PC-9 (cell line): Measurements from ENCODE around the gene C3orf70. TPM values are rescaled to one million over a fixed set of nuclear protein-coding genes. Genes with fewer than 3 reads are reported as not detected.

Experiments
- BruUV-seq: library from RNA; stranded (reverse); fragments of 400-500 nt; replicated peaks from 2 replicates; lab custom pipeline; 2021; lab: Mats Ljungman, UMichigan
- CTCF ChIA-PET: fragments of 300-600 bp; sonication (Branson Sonifier 250); formaldehyde crosslinking; loops from one replicate; lab custom pipeline; 2022; ENCODE audit warnings: antibody characterized with exemption; lab: Charles Lee
- POLR2A ChIA-PET: fragments of 300-600 bp; sonication (Branson Sonifier 250); formaldehyde crosslinking; loops from one replicate; lab custom pipeline; 2022; ENCODE audit warnings: antibody characterized with exemption; ENCODE audit not compliant: unreplicated experiment; lab: Charles Lee
- DNase-seq, 2 experiments: peaks; one replicate each; pipeline versions ENCODE4 v3.0.0 to v3.0.0-alpha.2; 2015 to 2022; ENCODE audit warnings: mixed read lengths in 1 of 2
- H2AFZ ChIP-seq: fragments of 200-600 bp; sonication (generic); 2 replicates; pipeline ENCODE4 v1.8.1; 2017; ENCODE audit warnings: antibody characterized with exemption
- H3F3A ChIP-seq: fragments of 200-600 bp; sonication (generic); 2 replicates; pipeline ENCODE4 v1.8.1; 2017; ENCODE audit warnings: antibody characterized with exemption, mild to moderate bottlenecking, low read depth; ENCODE audit not compliant: insufficient read depth
- H3K27ac ChIP-seq: fragments of 200-600 bp; sonication (generic); 2 replicates; pipeline ENCODE4 v1.6.1; 2016; ENCODE audit warnings: mixed run types
- H3K27me3 ChIP-seq: fragments of 200-600 bp; sonication (generic); 2 replicates; pipeline ENCODE4 v1.6.1; 2016; ENCODE audit warnings: low read depth, mixed run types; ENCODE audit not compliant: insufficient read depth
- H3K36me3 ChIP-seq: fragments of 200-600 bp; sonication (generic); 2 replicates; pipeline ENCODE4 v1.6.1; 2016; ENCODE audit warnings: low read depth, mixed run types
- H3K4me1 ChIP-seq: fragments of 200-600 bp; sonication (generic); replicated peaks from 2 replicates; pipeline ENCODE4 v1.6.1; 2016; ENCODE audit warnings: mixed run types; ENCODE audit not compliant: insufficient read depth
- H3K4me2 ChIP-seq: fragments of 200-600 bp; sonication (generic); 2 replicates; pipeline ENCODE4 v1.6.1; 2017; ENCODE audit warnings: mixed run types
- H3K4me3 ChIP-seq: fragments of 200-600 bp; sonication (generic); 2 replicates; pipeline ENCODE4 v1.6.1; 2016; ENCODE audit warnings: mixed run types
- H3K79me2 ChIP-seq: fragments of 200-600 bp; sonication (generic); 2 replicates; pipeline ENCODE4 v1.6.1; 2017; ENCODE audit warnings: low read depth, mixed run types
- H3K9me2 ChIP-seq: fragments of 200-600 bp; sonication (generic); 2 replicates; pipeline ENCODE4 v1.8.1; 2017; ENCODE audit warnings: mild to moderate bottlenecking; ENCODE audit not compliant: insufficient read depth
- H3K9me3 ChIP-seq: fragments of 200-600 bp; sonication (generic); 2 replicates; pipeline ENCODE4 v1.8.1; 2016; ENCODE audit warnings: low read depth; ENCODE audit not compliant: insufficient read depth
- H4K20me1 ChIP-seq: fragments of 200-600 bp; sonication (generic); 2 replicates; pipeline ENCODE4 v1.8.1; 2017; ENCODE audit not compliant: insufficient read depth
- EZH2 ChIP-seq: fragments of 200-600 bp; sonication (generic); IDR thresholded peaks from 2 replicates; pipeline ENCODE4 v1.8.0; 2017; ENCODE audit warnings: antibody characterized with exemption, low read depth
- intact Hi-C: fragments of 100-400 bp; cut with micrococcal nuclease; formaldehyde crosslinking; loops from one replicate; pipeline ENCODE4 v1.10.0; 2022; ENCODE audit not compliant: unreplicated experiment
- total RNA-seq: library from RNA; stranded (reverse); gene quantifications from 2 replicates; pipeline ENCODE4 v1.2.3, GENCODE V29; 2021
- TF ChIP-seq, protein P1 (sequence below): fragments of 200-600 bp; sonication (generic); conservative IDR thresholded peaks from 2 replicates; pipeline ENCODE4 v1.6.1; 2017; ENCODE audit warnings: mixed run types, antibody characterized with exemption, mild to moderate bottlenecking, moderate library complexity

C3orf70 gene
- total RNA-seq, 1 experiment from 2014 or later: not detected

DNA sequence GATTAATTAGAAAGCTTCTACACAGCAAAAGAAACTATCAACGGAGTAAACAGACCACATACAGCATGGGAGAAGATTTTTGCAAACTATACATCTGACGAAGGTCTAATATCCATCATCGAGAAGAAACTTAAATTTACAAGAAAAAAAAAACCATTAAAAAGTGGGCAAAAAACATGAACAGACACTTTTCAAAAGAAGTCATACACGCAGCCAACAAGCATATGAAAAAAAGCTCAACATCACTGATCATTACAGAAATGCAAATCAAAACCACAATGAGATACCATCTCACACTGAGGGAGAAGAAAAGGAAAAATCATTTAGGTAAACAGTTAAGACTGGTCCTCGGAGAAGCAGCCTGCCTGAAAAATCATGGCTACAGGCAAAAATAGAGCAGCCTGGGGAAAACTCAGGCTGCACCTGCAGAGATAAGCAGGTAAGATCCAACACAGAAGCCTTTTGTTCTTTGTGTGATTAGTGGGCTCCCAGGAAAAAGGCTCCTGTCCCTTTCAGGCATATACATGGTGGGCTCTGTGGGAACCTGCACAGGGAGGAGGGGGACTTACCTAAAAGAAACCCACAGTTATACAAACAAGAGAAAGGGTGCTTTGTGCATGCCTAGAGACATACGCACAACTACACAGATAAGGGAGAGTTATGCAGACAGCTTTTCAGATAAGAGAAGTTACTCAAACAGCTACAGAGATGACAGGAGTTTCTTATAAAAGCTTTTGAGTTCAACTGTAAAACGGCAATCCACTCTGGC is 49.3 kb downstream of the C3orf70 start:
- no peaks in the 10 kb centered on the region for H3F3A ChIP-seq
- ChIA-PET CTCF (interaction anchor here (0.6 kb wide), 1 partner anchor 17 kb away, joined by 3 read pairs; no protein-coding TSS in a partner anchor), POLR2A (no interaction called here)
- H3K9me2 ChIP-seq: no peaks in the 10 kb centered on the region
- no peaks in the 10 kb centered on the region for H3K79me2 ChIP-seq
- 0 out of 2 replicates have a peak, but pooled peaks cover 8% of the 10 kb centered on the region for H3K9me3 ChIP-seq
- no peak overlapping the region for H3K4me2 ChIP-seq
- BruUV-seq: no TSS peak
- DNase-seq: no peak
- H2AFZ ChIP-seq: no peak overlapping the region
- peaks cover 97% of the 10 kb centered on the region for H3K27me3 ChIP-seq
- no peaks in the 10 kb centered on the region for H3K4me1 ChIP-seq
- H3K27ac ChIP-seq: no peak overlapping the region
- no peak overlapping the region for H3K4me3 ChIP-seq
- H4K20me1 ChIP-seq: no peaks in the 10 kb centered on the region
- intact Hi-C loops: no loop called here
- no peak for TF ChIP-seq EZH2
- TF ChIP-seq, protein P1, sequence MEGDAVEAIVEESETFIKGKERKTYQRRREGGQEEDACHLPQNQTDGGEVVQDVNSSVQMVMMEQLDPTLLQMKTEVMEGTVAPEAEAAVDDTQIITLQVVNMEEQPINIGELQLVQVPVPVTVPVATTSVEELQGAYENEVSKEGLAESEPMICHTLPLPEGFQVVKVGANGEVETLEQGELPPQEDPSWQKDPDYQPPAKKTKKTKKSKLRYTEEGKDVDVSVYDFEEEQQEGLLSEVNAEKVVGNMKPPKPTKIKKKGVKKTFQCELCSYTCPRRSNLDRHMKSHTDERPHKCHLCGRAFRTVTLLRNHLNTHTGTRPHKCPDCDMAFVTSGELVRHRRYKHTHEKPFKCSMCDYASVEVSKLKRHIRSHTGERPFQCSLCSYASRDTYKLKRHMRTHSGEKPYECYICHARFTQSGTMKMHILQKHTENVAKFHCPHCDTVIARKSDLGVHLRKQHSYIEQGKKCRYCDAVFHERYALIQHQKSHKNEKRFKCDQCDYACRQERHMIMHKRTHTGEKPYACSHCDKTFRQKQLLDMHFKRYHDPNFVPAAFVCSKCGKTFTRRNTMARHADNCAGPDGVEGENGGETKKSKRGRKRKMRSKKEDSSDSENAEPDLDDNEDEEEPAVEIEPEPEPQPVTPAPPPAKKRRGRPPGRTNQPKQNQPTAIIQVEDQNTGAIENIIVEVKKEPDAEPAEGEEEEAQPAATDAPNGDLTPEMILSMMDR: no peak
- H3K36me3 ChIP-seq: no peaks in the 10 kb centered on the region

DNA sequence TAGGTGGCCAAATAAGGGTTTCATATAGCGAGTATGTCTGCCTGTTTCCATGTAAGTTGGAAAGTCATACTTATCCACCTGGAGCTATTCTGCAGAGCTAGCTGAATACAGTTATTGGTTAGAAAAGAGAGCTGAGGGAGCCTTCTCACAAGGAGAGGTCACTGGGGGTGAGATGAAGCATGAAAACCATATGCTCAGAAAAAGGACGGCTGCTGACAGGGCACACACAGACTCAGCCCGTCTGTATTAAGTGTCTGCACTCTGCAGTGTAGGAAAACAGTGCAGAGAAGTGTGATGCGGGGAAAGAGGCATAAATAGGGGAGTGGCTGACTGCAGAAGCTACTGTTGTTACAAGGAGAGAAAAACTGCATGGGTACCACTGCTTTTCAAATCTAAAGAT is 58.2 kb downstream of the C3orf70 start:
- H3K27me3 ChIP-seq: peaks cover 57% of the 10 kb centered on the region
- H3K79me2 ChIP-seq: no peaks in the 10 kb centered on the region
- H3K4me3 ChIP-seq: no peak overlapping the region
- POLR2A ChIA-PET: no interaction called here
- H4K20me1 ChIP-seq: no peaks in the 10 kb centered on the region; the same call in 1 of the 2 replicates
- no peak for DNase-seq
- no peaks in the 10 kb centered on the region for H3K9me3 ChIP-seq
- intact Hi-C loops: no loop called here
- H3K4me1 ChIP-seq: no peaks in the 10 kb centered on the region
- no peaks in the 10 kb centered on the region for H3K9me2 ChIP-seq
- no peak overlapping the region for H3K4me2 ChIP-seq
- TF ChIP-seq EZH2: no peak
- TF ChIP-seq, protein P1: no peak
- no peak overlapping the region for H3K27ac ChIP-seq
- H3F3A ChIP-seq: no peaks in the 10 kb centered on the region
- BruUV-seq: no TSS peak
- H2AFZ ChIP-seq: no peak overlapping the region
- CTCF ChIA-PET: no interaction called here
- H3K36me3 ChIP-seq: no peaks in the 10 kb centered on the region

GRCh38 chr3:185093116-185093515 is 59.7 kb downstream of the C3orf70 start:
- Histone ChIP-seq H3K9me3 (no peaks in the 10 kb centered on the region), H3K27me3 (peaks cover 41% of the 10 kb centered on the region), H3F3A (no peaks in the 10 kb centered on the region), H3K4me3 (no peak overlapping the region), H3K9me2 (no peaks in the 10 kb centered on the region), H3K36me3 (no peaks in the 10 kb centered on the region), H3K4me2 (no peak overlapping the region), H4K20me1 (no peaks in the 10 kb centered on the region; the same call in 1 of the 2 replicates), H3K4me1 (no peaks in the 10 kb centered on the region), H3K27ac (no peak overlapping the region), H3K79me2 (no peaks in the 10 kb centered on the region), H2AFZ (no peak overlapping the region)
- intact Hi-C loops: no loop called here
- no TSS peak for BruUV-seq
- ChIA-PET POLR2A (interaction anchor here (0.8 kb wide), 1 partner anchor 177 kb away, joined by 9 read pairs; no protein-coding TSS in a partner anchor), CTCF (no interaction called here)
- DNase-seq: no peak
- no peak for TF ChIP-seq EZH2
- TF ChIP-seq, protein P1: no peak
